HepG2 (cell line): ENCODE results near the gene ACER3.

Source experiments
- CHCHD3 ChIP-seq: sonication (generic); formaldehyde crosslinking; IDR thresholded peaks from 2 replicates; pipeline ENCODE4 v1.8.0; 2022; ENCODE audit warnings: mild to moderate bottlenecking, missing genetic modification reagents, moderate library complexity
- CTCF ChIP-seq: sonication (generic); formaldehyde crosslinking; IDR thresholded peaks from 2 replicates; pipeline ENCODE4 v1.5.0; 2020; ENCODE audit warnings: mild to moderate bottlenecking, missing genetic modification reagents, moderate library complexity
- MXI1 ChIP-seq: IDR thresholded peaks from 3 replicates; pipeline ENCODE4 v1.6.1; 2012; ENCODE audit warnings: low read depth, low read length, inconsistent platforms, borderline replicate concordance
- TAF1 ChIP-seq: sonication (generic); formaldehyde crosslinking; IDR thresholded peaks from 2 replicates; pipeline ENCODE4 v1.4.0; 2020; ENCODE audit warnings: missing genetic modification reagents
- ZNF138 ChIP-seq: sonication (generic); formaldehyde crosslinking; IDR thresholded peaks from 2 replicates; pipeline ENCODE4 v1.5.0; 2020; ENCODE audit warnings: mild to moderate bottlenecking, low read depth, missing genetic modification reagents
- ZNF24 ChIP-seq: fragments of 450-650 bp; IDR thresholded peaks from 2 replicates; pipeline ENCODE4 v1.6.1; 2017; ENCODE audit warnings: antibody characterized with exemption, mild to moderate bottlenecking
- ZNF572 ChIP-seq: sonication (generic); formaldehyde crosslinking; IDR thresholded peaks from 2 replicates; pipeline ENCODE4 v1.5.1; 2020; ENCODE audit warnings: mild to moderate bottlenecking, missing genetic modification reagents

GRCh38 chr11:77009533-77010160, 148.9 kb downstream of the ACER3 start:
- TF ChIP-seq MXI1 (no peak), TAF1 (CRISPR knock-in tag) (no peak), ZNF572 (CRISPR knock-in tag) (no peak), CHCHD3 (CRISPR knock-in tag) (no peak), ZNF138 (CRISPR knock-in tag) (no peak), ZNF24 (no peak), CTCF (CRISPR knock-in tag) (no peak)
